SH-SY5Y (cell line): Measurements from ENCODE around the gene TECR.

Experiments
- GATA2 ChIP-seq: IDR thresholded peaks from 2 replicates; pipeline ENCODE4 v1.6.1; 2011; ENCODE audit warnings: mild to moderate bottlenecking, low read depth, low read length
- GATA3 ChIP-seq: IDR thresholded peaks from 2 replicates; pipeline ENCODE4 v1.6.1; 2011; ENCODE audit warnings: low read depth, mild to moderate bottlenecking, low read length, moderate library complexity

- TF ChIP-seq GATA2 (no peak), GATA3 (no peak)
Measured at GRCh38 chr19:14571695-14572490, 42.5 kb downstream of the TECR start, which contains the start of gene NDUFB7.
